Glutamatergic neuron (in vitro differentiated cells): ENCODE measurements around the gene KIF2C. TPM values are rescaled to one million over a fixed set of nuclear protein-coding genes. Genes with fewer than 3 reads are reported as not detected.
"Not testable (repeated sequence)": the region's sequence is repeated elsewhere in the genome, so short reads cannot be mapped to it uniquely, and the experiment has no call there.

Experiments used
- DNase-seq: peaks from one replicate; pipeline ENCODE4 v3.0.0; 2022
- H3K27ac Mint-ChIP-seq: one replicate; pipeline ENCODE4 v1.8.0; 2020; ENCODE audit warnings: mild to moderate bottlenecking, mixed read lengths, inconsistent platforms; ENCODE audit not compliant: unreplicated experiment
- H3K27me3 Mint-ChIP-seq: one replicate; pipeline ENCODE4 v1.8.0; 2020; ENCODE audit warnings: mild to moderate bottlenecking, moderate library complexity, mixed read lengths, inconsistent platforms; ENCODE audit not compliant: unreplicated experiment
- H3K36me3 Mint-ChIP-seq: one replicate; pipeline ENCODE4 v1.8.0; 2020; ENCODE audit warnings: mild to moderate bottlenecking, mixed read lengths, inconsistent platforms; ENCODE audit not compliant: unreplicated experiment
- H3K4me1 Mint-ChIP-seq: one replicate; pipeline ENCODE4 v1.8.0; 2020; ENCODE audit warnings: mild to moderate bottlenecking, low read depth, mixed read lengths, inconsistent platforms; ENCODE audit not compliant: unreplicated experiment
- H3K4me3 Mint-ChIP-seq: one replicate; pipeline ENCODE4 v1.8.0; 2020; ENCODE audit warnings: mild to moderate bottlenecking, mixed read lengths, inconsistent platforms; ENCODE audit not compliant: unreplicated experiment
- H3K9me3 Mint-ChIP-seq: one replicate; pipeline ENCODE4 v1.8.0; 2020; ENCODE audit warnings: mild to moderate bottlenecking, moderate library complexity, mixed read lengths, inconsistent platforms; ENCODE audit not compliant: unreplicated experiment
- total RNA-seq: library from RNA; stranded (reverse); fragmentation: NEBNext Ultra II Directional; extraction: Animal tissue kit (Norgen Biotek cat#: 25700); gene quantifications from one replicate; pipeline ENCODE4 v1.2.1, GENCODE V29; 2021; ENCODE audit not compliant: unreplicated experiment
- TF ChIP-seq, protein P1 (sequence below): fragments of 200-600 bp; sonication (generic); IDR thresholded peaks from one replicate; pipeline ENCODE4 v1.5.0; 2021; ENCODE audit not compliant: partially characterized antibody, unreplicated experiment

Gene KIF2C
- total RNA-seq, 1 donor from 2014 or later, result 8.6 TPM

GRCh38 chr1:44812822-44813543, 73.3 kb downstream of the KIF2C start:
- peaks cover 21% of the 10 kb centered on the region for H3K27me3 Mint-ChIP-seq
- H3K36me3 Mint-ChIP-seq, result peaks cover 5% of the 10 kb centered on the region
- TF ChIP-seq, protein P1, sequence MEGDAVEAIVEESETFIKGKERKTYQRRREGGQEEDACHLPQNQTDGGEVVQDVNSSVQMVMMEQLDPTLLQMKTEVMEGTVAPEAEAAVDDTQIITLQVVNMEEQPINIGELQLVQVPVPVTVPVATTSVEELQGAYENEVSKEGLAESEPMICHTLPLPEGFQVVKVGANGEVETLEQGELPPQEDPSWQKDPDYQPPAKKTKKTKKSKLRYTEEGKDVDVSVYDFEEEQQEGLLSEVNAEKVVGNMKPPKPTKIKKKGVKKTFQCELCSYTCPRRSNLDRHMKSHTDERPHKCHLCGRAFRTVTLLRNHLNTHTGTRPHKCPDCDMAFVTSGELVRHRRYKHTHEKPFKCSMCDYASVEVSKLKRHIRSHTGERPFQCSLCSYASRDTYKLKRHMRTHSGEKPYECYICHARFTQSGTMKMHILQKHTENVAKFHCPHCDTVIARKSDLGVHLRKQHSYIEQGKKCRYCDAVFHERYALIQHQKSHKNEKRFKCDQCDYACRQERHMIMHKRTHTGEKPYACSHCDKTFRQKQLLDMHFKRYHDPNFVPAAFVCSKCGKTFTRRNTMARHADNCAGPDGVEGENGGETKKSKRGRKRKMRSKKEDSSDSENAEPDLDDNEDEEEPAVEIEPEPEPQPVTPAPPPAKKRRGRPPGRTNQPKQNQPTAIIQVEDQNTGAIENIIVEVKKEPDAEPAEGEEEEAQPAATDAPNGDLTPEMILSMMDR, result no peak
- peak; percentile 53 for DNase-seq
- H3K4me1 Mint-ChIP-seq, result peaks cover 15% of the 10 kb centered on the region
- H3K9me3 Mint-ChIP-seq, result peaks cover 12% of the 10 kb centered on the region
- H3K27ac Mint-ChIP-seq, result peak overlapping the region; percentile 52
- H3K4me3 Mint-ChIP-seq, result peak overlapping the region; percentile 76

GRCh38 chr1:44815926-44816325, 76.3 kb downstream of the KIF2C start:
- peaks cover 24% of the 10 kb centered on the region for H3K27me3 Mint-ChIP-seq
- not testable (repeated sequence) for H3K36me3 Mint-ChIP-seq, H3K27ac Mint-ChIP-seq, H3K4me3 Mint-ChIP-seq
- DNase-seq, result peak; percentile 2
- H3K9me3 Mint-ChIP-seq, result peaks cover 19% of the 10 kb centered on the region
- H3K4me1 Mint-ChIP-seq, result peaks cover 16% of the 10 kb centered on the region

DNA sequence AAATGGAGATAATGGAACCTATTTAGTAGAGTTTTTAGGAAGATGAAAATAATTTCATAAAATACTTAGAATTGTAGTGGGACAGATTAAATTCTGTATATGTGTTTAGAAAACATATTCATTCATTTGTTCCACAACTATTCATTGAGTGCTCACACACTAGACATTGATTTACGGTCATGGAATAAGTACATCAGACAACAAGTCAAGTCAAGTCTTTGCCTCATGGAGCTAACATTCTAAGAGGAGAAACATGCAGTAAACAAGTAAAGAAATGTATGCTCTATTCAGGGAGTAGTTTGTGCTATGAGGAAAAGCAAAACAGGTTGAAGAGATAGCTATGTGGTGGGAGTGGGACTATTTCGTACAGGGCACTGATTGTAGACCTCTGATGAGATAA, 77.7 kb downstream of the KIF2C start:
- DNase-seq, result no peak
- Mint-ChIP-seq H3K4me1 (peaks cover 8% of the 10 kb centered on the region), H3K36me3 (peaks cover 5% of the 10 kb centered on the region), H3K27me3 (peaks cover 18% of the 10 kb centered on the region), H3K4me3 (no peak overlapping the region), H3K9me3 (peaks cover 21% of the 10 kb centered on the region), H3K27ac (peak overlapping the region; percentile 3)
- TF ChIP-seq, protein P1, result no peak

Other genes starting within 250 kb of the KIF2C start
- 10.1 TPM for gene TMEM53, start 65.4 kb upstream of the KIF2C start, total RNA-seq
- 4.9 TPM for gene ARMH1, start 65.1 kb upstream of the KIF2C start, total RNA-seq
- not detected for gene RNU5D-1, start 8.7 kb upstream of the KIF2C start, total RNA-seq
- gene RPS8, start 35.7 kb downstream of the KIF2C start, total RNA-seq, result 988 TPM
- 0.88 TPM for gene BEST4, start 48.3 kb downstream of the KIF2C start, total RNA-seq
- gene PLK3, start 60.5 kb downstream of the KIF2C start, total RNA-seq, result 89.3 TPM
- not detected for gene DYNLT4, start 67.5 kb downstream of the KIF2C start, total RNA-seq
- 5.9 TPM for gene BTBD19, start 68.7 kb downstream of the KIF2C start, total RNA-seq
- gene PTCH2, start 103.4 kb downstream of the KIF2C start, total RNA-seq, result 20.3 TPM
- gene EIF2B3, start 246.8 kb downstream of the KIF2C start, total RNA-seq, result 50.0 TPM